T-cell (primary cell): ENCODE data around the gene TRIM39. TPM values are rescaled to one million over a fixed set of nuclear protein-coding genes. Genes with fewer than 3 reads are reported as not detected.

Source experiments
- ATAC-seq, 4 experiments: fragments of 200-7000 bp in 3 of 4; fragments of 150-1000 bp in 1 of 4; cut with Tn5 transposase; replicated peaks in 1 of 4; 1 replicate in 3 of 4; 2 replicates in 1 of 4; pipeline ENCODE4 v1.10.0; 2021; ENCODE audit warnings: moderate library complexity in 3 of 4, mild to moderate bottlenecking in 2 of 4, moderate number of reproducible peaks in 1 of 4
- CTCF ChIA-PET, 2 donors: fragments of 300-600 bp; sonication (Branson Sonifier 250); formaldehyde crosslinking; loops; one replicate each; lab custom pipeline; 2022; ENCODE audit warnings: antibody characterized with exemption in 2 of 2; lab: Charles Lee
- POLR2A ChIA-PET, 2 donors: fragments of 300-600 bp; sonication (Branson Sonifier 250); formaldehyde crosslinking; loops; one replicate each; lab custom pipeline; 2022; ENCODE audit warnings: antibody characterized with exemption in 2 of 2; lab: Charles Lee
- DNase-seq, 35 experiments: peaks; one replicate each; pipeline versions ENCODE4 v3.0.0 to v3.0.0-alpha.2; 2013 to 2023
- H3K27ac ChIP-seq: one replicate; pipeline ENCODE4 v1.5.1; 2013; ENCODE audit warnings: low read length
- H3K27me3 ChIP-seq, 2 experiments: replicated peaks in 1 of 2; 1 replicate in 1 of 2; 2 replicates in 1 of 2; pipeline versions ENCODE4 v1.6.1 to v1.7.0; 2013; ENCODE audit warnings: low read length in 1 of 2, mixed read lengths in 1 of 2; ENCODE audit not compliant: control insufficient read depth in 2 of 2, insufficient read depth in 2 of 2; ENCODE audit errors: extremely low read depth in 1 of 2
- H3K36me3 ChIP-seq, 2 donors: 1 replicate in 1 of 2; 2 replicates in 1 of 2; pipeline versions ENCODE4 v1.6.1 to v1.7.0; 2013; ENCODE audit warnings: low read length in 1 of 2; ENCODE audit not compliant: control insufficient read depth in 2 of 2, insufficient read depth in 1 of 2; ENCODE audit errors: extremely low read depth in 1 of 2
- H3K4me1 ChIP-seq, 2 experiments: 1 replicate in 1 of 2; 2 replicates in 1 of 2; pipeline versions ENCODE4 v1.6.1 to v1.7.0; 2013; ENCODE audit warnings: low read length in 2 of 2, mixed read lengths in 1 of 2; ENCODE audit not compliant: insufficient read depth in 2 of 2, control insufficient read depth in 1 of 2; ENCODE audit errors: extremely low read depth in 1 of 2
- H3K4me3 ChIP-seq, 2 donors: 1 replicate in 1 of 2; 2 replicates in 1 of 2; pipeline versions ENCODE4 v1.5.1 to v1.7.0; 2013; ENCODE audit warnings: mild to moderate bottlenecking in 2 of 2, low read length in 1 of 2, moderate library complexity in 1 of 2; ENCODE audit not compliant: control insufficient read depth in 1 of 2; ENCODE audit errors: extremely low read depth in 1 of 2
- H3K9me3 ChIP-seq: 2 replicates; pipeline ENCODE4 v1.7.0; 2013
- H3K27ac Mint-ChIP-seq, 2 donors: one replicate each; pipeline ENCODE4 v1.8.0; 2020 to 2021; ENCODE audit warnings: mild to moderate bottlenecking in 2 of 2, mixed read lengths in 2 of 2
- H3K27me3 Mint-ChIP-seq, 2 donors: one replicate each; pipeline ENCODE4 v1.8.0; 2021 to 2022; ENCODE audit warnings: mixed read lengths in 2 of 2
- H3K36me3 Mint-ChIP-seq: one replicate; pipeline ENCODE4 v1.8.0; 2021; ENCODE audit warnings: mixed read lengths
- H3K4me1 Mint-ChIP-seq, 3 donors: one replicate each; pipeline ENCODE4 v1.8.0; 2020 to 2022; ENCODE audit warnings: mixed read lengths in 3 of 3, mild to moderate bottlenecking in 1 of 3
- H3K4me3 Mint-ChIP-seq, 3 donors: one replicate each; pipeline ENCODE4 v1.8.0; 2020 to 2022; ENCODE audit warnings: mild to moderate bottlenecking in 3 of 3, mixed read lengths in 3 of 3, moderate library complexity in 3 of 3
- H3K9me3 Mint-ChIP-seq, 3 donors: one replicate each; pipeline ENCODE4 v1.8.0; 2020 to 2022; ENCODE audit warnings: mixed read lengths in 3 of 3
- WGBS: methylation state at CpG from one replicate; pipeline ENCODE4 v1.1.5; 2013; ENCODE audit warnings: missing lambda C conversion rate; ENCODE audit not compliant: insufficient coverage; 5-methylcytosine and 5-hydroxymethylcytosine counted together
- total RNA-seq, 35 experiments: library from RNA in 6 of 35; stranded (reverse) in 6 of 35; fragments of 120-200 nt in 1 of 35; gene quantifications; one replicate each; pipeline versions ENCODE4 v1.2.1 to v1.2.4 and lab custom pipeline; 2013 to 2026

TRIM39 gene
- total RNA-seq, 5 donors from 2014 or later (not counting 1 experiment from before 2014, with no cell fraction given) = 25.1 to 50.6 (median 29.5) TPM

DNA sequence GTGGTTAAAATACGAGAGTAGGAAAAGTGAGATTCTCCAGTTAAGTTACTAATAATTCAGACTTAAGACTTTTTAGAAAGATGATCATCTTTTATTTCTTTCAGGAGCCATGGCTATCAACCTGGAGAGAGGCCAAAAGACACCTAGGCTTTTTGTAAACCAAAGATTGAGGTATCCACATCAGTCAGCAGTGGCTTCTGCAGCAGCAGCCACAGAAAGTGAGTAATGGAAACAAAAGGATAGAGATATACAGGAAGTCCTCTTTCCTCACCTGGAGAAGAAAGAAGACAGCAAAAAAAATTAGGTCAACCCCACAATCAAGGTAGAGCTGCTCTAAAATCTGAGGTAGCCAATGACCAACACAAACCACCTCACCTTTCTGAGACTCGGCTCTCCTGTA is 22.7 kb upstream of the TRIM39 start:
- ChIA-PET CTCF (no interaction called here), POLR2A (no interaction called here)
- 80% methylated on average over 1 of the region's 2 CpGs for WGBS
- DNase-seq (no peak), ATAC-seq (no peak)
- H3K27me3 ChIP-seq = no peaks in the 10 kb centered on the region
- Mint-ChIP-seq H3K27ac (peak overlapping the region in 1 of 2 donors; percentile 11), H3K4me3 (no peak overlapping the region), H3K4me1 (peaks cover 35 to 58% (median 43%) of the 10 kb centered on the region in 3 donors), H3K9me3 (peaks cover 0 to 12% (median 4%) of the 10 kb centered on the region in 3 donors), H3K27me3 (no peaks in the 10 kb centered on the region), H3K36me3 (peaks cover 71% of the 10 kb centered on the region)
- H3K36me3 ChIP-seq = peaks cover 11 to 22% of the 10 kb centered on the region in 2 donors
- peaks cover 2 to 9% of the 10 kb centered on the region in 2 experiments for H3K4me1 ChIP-seq
- H3K4me3 ChIP-seq = no peak overlapping the region
- H3K27ac ChIP-seq = no peak overlapping the region
- no peaks in the 10 kb centered on the region for H3K9me3 ChIP-seq

GRCh38 chr6:30311101-30311500 is 15.6 kb upstream of the TRIM39 start:
- Mint-ChIP-seq H3K36me3 (peaks cover 71% of the 10 kb centered on the region), H3K4me3 (no peak overlapping the region), H3K9me3 (no peaks in the 10 kb centered on the region), H3K27me3 (no peaks in the 10 kb centered on the region), H3K27ac (no peak overlapping the region), H3K4me1 (peaks cover 43 to 63% (median 59%) of the 10 kb centered on the region in 3 donors)
- ChIA-PET CTCF (no interaction called here), POLR2A (interaction anchor here in 1 of 2 donors (0.7 kb wide), 1 partner anchor 14 kb away, joined by 5 read pairs; no protein-coding TSS in a partner anchor)
- Histone ChIP-seq H3K4me1 (no peaks in the 10 kb centered on the region), H3K9me3 (no peaks in the 10 kb centered on the region), H3K4me3 (no peak overlapping the region), H3K27me3 (no peaks in the 10 kb centered on the region), H3K27ac (no peak overlapping the region), H3K36me3 (peaks cover 2 to 57% of the 10 kb centered on the region in 2 donors)
- ATAC-seq (no peak), DNase-seq (peak in 1 of 35 experiments; percentile 11)
- no CpG with 5 or more reads among the region's 3 CpGs for WGBS

DNA sequence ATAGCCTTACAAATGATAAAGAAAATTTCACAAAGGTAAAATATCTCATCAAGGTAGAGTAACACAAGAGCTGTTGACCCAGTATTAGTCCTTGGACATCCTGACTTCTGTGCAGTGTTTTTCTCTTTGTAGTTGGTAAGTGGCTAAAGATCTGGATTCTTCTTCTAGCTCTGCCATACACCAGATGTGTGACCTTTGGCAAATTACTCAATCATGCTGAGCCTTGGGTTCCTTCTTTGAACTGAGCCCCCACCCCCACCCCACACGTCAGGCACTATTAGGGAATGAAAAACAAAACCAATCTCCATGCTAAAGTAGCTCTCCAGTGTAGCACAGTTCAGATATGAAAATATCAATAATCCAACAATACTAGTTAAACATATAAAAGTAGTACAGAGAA is 15.1 kb upstream of the TRIM39 start:
- Mint-ChIP-seq H3K9me3 (no peaks in the 10 kb centered on the region), H3K36me3 (peaks cover 71% of the 10 kb centered on the region), H3K4me1 (peaks cover 43 to 64% (median 55%) of the 10 kb centered on the region in 3 donors), H3K27ac (no peak overlapping the region), H3K27me3 (no peaks in the 10 kb centered on the region), H3K4me3 (no peak overlapping the region)
- CTCF ChIA-PET = no interaction called here
- Histone ChIP-seq H3K4me3 (no peak overlapping the region), H3K4me1 (no peaks in the 10 kb centered on the region), H3K27ac (no peak overlapping the region), H3K27me3 (no peaks in the 10 kb centered on the region), H3K36me3 (peaks cover 2 to 56% of the 10 kb centered on the region in 2 donors), H3K9me3 (no peaks in the 10 kb centered on the region)
- POLR2A ChIA-PET = no interaction called here
- no peak for ATAC-seq
- no CpG with 5 or more reads among the region's 1 CpG for WGBS
- DNase-seq = no peak

DNA sequence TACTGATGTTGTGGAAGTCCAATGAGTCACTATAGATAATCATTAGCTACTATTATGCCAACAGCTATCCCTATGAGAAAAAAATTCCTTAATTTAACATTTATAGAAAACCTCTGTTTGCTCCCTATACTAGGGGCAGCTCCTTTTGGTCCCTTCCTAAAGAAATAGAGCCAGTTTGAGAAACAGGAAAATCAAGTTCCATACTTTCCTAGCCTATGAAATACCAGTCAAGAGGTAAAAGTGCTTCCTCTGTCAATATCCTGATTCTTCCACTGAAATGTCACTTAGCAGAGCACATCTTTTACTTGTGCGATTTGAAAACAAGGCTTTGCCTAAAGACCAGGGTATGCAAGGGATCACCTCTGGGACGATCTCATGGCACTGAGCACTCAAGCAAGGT is 14.5 kb upstream of the TRIM39 start:
- ChIA-PET CTCF (no interaction called here), POLR2A (no interaction called here)
- DNase-seq = no peak
- Histone ChIP-seq H3K9me3 (no peaks in the 10 kb centered on the region), H3K4me3 (no peak overlapping the region), H3K4me1 (peaks cover under 1% of the 10 kb centered on the region in 2 experiments), H3K27me3 (no peaks in the 10 kb centered on the region), H3K27ac (no peak overlapping the region), H3K36me3 (peaks cover 2 to 56% of the 10 kb centered on the region in 2 donors)
- WGBS = no CpG with 5 or more reads among the region's 2 CpGs
- ATAC-seq = no peak
- Mint-ChIP-seq H3K27ac (no peak overlapping the region), H3K27me3 (no peaks in the 10 kb centered on the region), H3K4me1 (peaks cover 41 to 60% (median 52%) of the 10 kb centered on the region in 3 donors), H3K9me3 (no peaks in the 10 kb centered on the region), H3K4me3 (no peak overlapping the region), H3K36me3 (peaks cover 68% of the 10 kb centered on the region)

GRCh38 chr6:30312676-30313321 is 13.9 kb upstream of the TRIM39 start:
- DNase-seq = no peak
- H3K27me3 ChIP-seq = no peaks in the 10 kb centered on the region
- no peaks in the 10 kb centered on the region for H3K9me3 ChIP-seq
- Mint-ChIP-seq H3K27ac (no peak overlapping the region), H3K4me1 (peaks cover 46 to 63% (median 52%) of the 10 kb centered on the region in 3 donors), H3K9me3 (no peaks in the 10 kb centered on the region), H3K27me3 (no peaks in the 10 kb centered on the region), H3K4me3 (no peak overlapping the region), H3K36me3 (peaks cover 65% of the 10 kb centered on the region)
- H3K4me3 ChIP-seq = no peak overlapping the region
- peaks cover 3 to 6% of the 10 kb centered on the region in 2 experiments for H3K4me1 ChIP-seq
- H3K27ac ChIP-seq = no peak overlapping the region
- 100% methylated on average over 1 of the region's 1 CpG for WGBS
- CTCF ChIA-PET = interaction anchor here in 1 of 2 donors (0.6 kb wide), 1 partner anchor 900 kb away, joined by 7 read pairs; no protein-coding TSS in a partner anchor
- peaks cover 2 to 56% of the 10 kb centered on the region in 2 donors for H3K36me3 ChIP-seq
- POLR2A ChIA-PET = no interaction called here
- ATAC-seq = no peak

GRCh38 chr6:30315156-30315555 is 11.6 kb upstream of the TRIM39 start:
- CTCF ChIA-PET = interaction anchor here in 1 of 2 donors (0.8 kb wide), 1 partner anchor 13 kb away, joined by 3 read pairs; no protein-coding TSS in a partner anchor
- no peak overlapping the region for H3K27ac Mint-ChIP-seq
- H3K27me3 Mint-ChIP-seq = no peaks in the 10 kb centered on the region
- ATAC-seq (no peak), DNase-seq (no peak)
- H3K4me3 ChIP-seq = no peak overlapping the region
- peaks cover 2 to 53% of the 10 kb centered on the region in 2 donors for H3K36me3 ChIP-seq
- POLR2A ChIA-PET = no interaction called here
- H3K4me1 ChIP-seq = peaks cover 14 to 16% of the 10 kb centered on the region in 2 experiments
- no peak overlapping the region for H3K27ac ChIP-seq
- no peaks in the 10 kb centered on the region for H3K27me3 ChIP-seq
- H3K36me3 Mint-ChIP-seq = peaks cover 61% of the 10 kb centered on the region
- H3K4me1 Mint-ChIP-seq = peaks cover 53 to 67% (median 54%) of the 10 kb centered on the region in 3 donors
- H3K4me3 Mint-ChIP-seq = no peak overlapping the region
- no peaks in the 10 kb centered on the region for H3K9me3 Mint-ChIP-seq
- no peaks in the 10 kb centered on the region for H3K9me3 ChIP-seq
- WGBS = 100% methylated on average over 3 of the region's 3 CpGs
